Trophoblast cell (in vitro differentiated cells and primary cell): Measurements from ENCODE around the gene C1RL.

ENCODE experiments used
- DNase-seq, 2 donors: peaks; one replicate each; pipeline ENCODE4 v3.0.0-alpha.2; 2016
- H2AFZ ChIP-seq: 2 replicates; pipeline ENCODE4 v1.6.1; 2013; ENCODE audit warnings: low read length, moderate library complexity, mild to moderate bottlenecking; ENCODE audit not compliant: insufficient read depth, poor library complexity
- H2AK5ac ChIP-seq: 2 replicates; pipeline ENCODE4 v1.6.1; 2013; ENCODE audit warnings: mild to moderate bottlenecking, low read length
- H2BK120ac ChIP-seq: 2 replicates; pipeline ENCODE4 v1.6.1; 2013; ENCODE audit warnings: low read length, mild to moderate bottlenecking, moderate library complexity; ENCODE audit not compliant: insufficient read depth, poor library complexity
- H2BK12ac ChIP-seq: 2 replicates; pipeline ENCODE4 v1.6.1; 2013; ENCODE audit warnings: mild to moderate bottlenecking, low read length, moderate library complexity
- H2BK5ac ChIP-seq: 2 replicates; pipeline ENCODE4 v1.6.1; 2013; ENCODE audit warnings: low read length, low read depth, moderate library complexity, mild to moderate bottlenecking; ENCODE audit not compliant: poor library complexity
- H3K14ac ChIP-seq: 2 replicates; pipeline ENCODE4 v1.6.1; 2013; ENCODE audit warnings: mild to moderate bottlenecking, low read length
- H3K18ac ChIP-seq: 2 replicates; pipeline ENCODE4 v1.6.1; 2013; ENCODE audit warnings: mild to moderate bottlenecking, low read length
- H3K23ac ChIP-seq: 2 replicates; pipeline ENCODE4 v1.6.1; 2013; ENCODE audit warnings: low read length
- H3K27ac ChIP-seq: 2 replicates; pipeline ENCODE4 v1.5.1; 2013; ENCODE audit warnings: low read depth, mild to moderate bottlenecking, inconsistent platforms, low read length, moderate library complexity
- H3K27me3 ChIP-seq: 2 replicates; pipeline ENCODE4 v1.6.1; 2013; ENCODE audit warnings: inconsistent platforms, mild to moderate bottlenecking, low read length, moderate library complexity; ENCODE audit not compliant: insufficient read depth
- H3K36me3 ChIP-seq, 2 experiments: 1 replicate in 1 of 2; 2 replicates in 1 of 2; pipeline ENCODE4 v1.6.1; 2013; ENCODE audit warnings: low read length in 2 of 2, mild to moderate bottlenecking in 2 of 2, moderate library complexity in 1 of 2; ENCODE audit not compliant: insufficient read depth in 2 of 2, control insufficient read depth in 1 of 2
- H3K4ac ChIP-seq: 2 replicates; pipeline ENCODE4 v1.6.1; 2013; ENCODE audit warnings: low read depth, mild to moderate bottlenecking, low read length, moderate library complexity
- H3K4me1 ChIP-seq, 2 experiments: 1 replicate in 1 of 2; 2 replicates in 1 of 2; pipeline ENCODE4 v1.6.1; 2013; ENCODE audit warnings: low read length in 2 of 2, mild to moderate bottlenecking in 2 of 2, moderate library complexity in 1 of 2; ENCODE audit not compliant: insufficient read depth in 2 of 2, control insufficient read depth in 1 of 2
- H3K4me2 ChIP-seq: 2 replicates; pipeline ENCODE4 v1.6.1; 2013; ENCODE audit warnings: inconsistent platforms, mild to moderate bottlenecking, low read length, moderate library complexity
- H3K4me3 ChIP-seq: 2 replicates; pipeline ENCODE4 v1.5.1; 2013; ENCODE audit warnings: mild to moderate bottlenecking, low read depth, low read length, inconsistent platforms
- H3K79me1 ChIP-seq: one replicate; pipeline ENCODE4 v1.6.1; 2013; ENCODE audit warnings: low read length
- H3K79me2 ChIP-seq: 2 replicates; pipeline ENCODE4 v1.6.1; 2013; ENCODE audit warnings: low read length, mild to moderate bottlenecking; ENCODE audit not compliant: control insufficient read depth, insufficient read depth, poor library complexity
- H3K9ac ChIP-seq: 2 replicates; pipeline ENCODE4 v1.6.1; 2013; ENCODE audit warnings: mild to moderate bottlenecking, low read length
- H3K9me3 ChIP-seq: 2 replicates; pipeline ENCODE4 v1.6.1; 2013; ENCODE audit warnings: low read depth, mild to moderate bottlenecking, control low read depth, inconsistent platforms, low read length; ENCODE audit not compliant: insufficient read depth
- H4K12ac ChIP-seq: 2 replicates; pipeline ENCODE4 v1.6.1; 2013; ENCODE audit warnings: low read depth, mild to moderate bottlenecking, low read length, moderate library complexity
- H4K8ac ChIP-seq: 2 replicates; pipeline ENCODE4 v1.6.1; 2013; ENCODE audit warnings: low read depth, mild to moderate bottlenecking, low read length, moderate library complexity
- H4K91ac ChIP-seq: one replicate; pipeline ENCODE4 v1.6.1; 2013; ENCODE audit warnings: low read depth, mild to moderate bottlenecking, low read length, moderate library complexity
- WGBS: extraction: QIAGEN DNeasy Blood & Tissue Kit; methylation state at CpG from one replicate; pipeline ENCODE4 v1.1.7; 2013; ENCODE audit warnings: missing lambda C conversion rate; ENCODE audit not compliant: insufficient read length, insufficient coverage; ENCODE audit errors: extremely low coverage; 5-methylcytosine and 5-hydroxymethylcytosine counted together

The C1RL gene

GRCh38 chr12:7127916-7128626, 19.1 kb upstream of the C1RL start:
- Histone ChIP-seq H2BK5ac (no peak overlapping the region), H4K12ac (no peak overlapping the region), H2BK120ac (no peak overlapping the region), H2AFZ (no peak overlapping the region), H3K4me1 (peaks cover 14 to 19% of the 10 kb centered on the region in 2 experiments), H2AK5ac (no peak overlapping the region), H4K91ac (no peak overlapping the region), H4K8ac (no peak overlapping the region), H3K36me3 (no peaks in the 10 kb centered on the region), H3K23ac (no peak overlapping the region), H3K18ac (no peak overlapping the region), H3K9ac (no peak overlapping the region), H2BK12ac (no peak overlapping the region), H3K79me2 (peaks cover 2% of the 10 kb centered on the region), H3K9me3 (peaks cover 2% of the 10 kb centered on the region), H3K4me2 (no peak overlapping the region), H3K27me3 (no peaks in the 10 kb centered on the region), H3K79me1 (no peaks in the 10 kb centered on the region), H3K14ac (no peak overlapping the region), H3K4ac (no peak overlapping the region), H3K4me3 (no peak overlapping the region), H3K27ac (no peak overlapping the region)
- no CpG with 5 or more reads among the region's 17 CpGs for whole genome bisulfite sequencing
- no peak for DNase-seq

- H3K4me1 ChIP-seq = peaks cover 9 to 11% of the 10 kb centered on the region in 2 experiments
- H3K27me3 ChIP-seq = no peaks in the 10 kb centered on the region
- no peak overlapping the region for H3K27ac ChIP-seq
- no peaks in the 10 kb centered on the region for H3K79me1 ChIP-seq
- DNase-seq = no peak
- H3K9ac ChIP-seq = no peak overlapping the region
- H3K4me2 ChIP-seq = no peak overlapping the region
- H3K23ac ChIP-seq = no peak overlapping the region
- no peak overlapping the region for H2BK5ac ChIP-seq
- H4K91ac ChIP-seq = no peak overlapping the region
- H3K18ac ChIP-seq = no peak overlapping the region
- H4K12ac ChIP-seq = no peak overlapping the region
- H3K9me3 ChIP-seq = peaks cover 4% of the 10 kb centered on the region
- H2AK5ac ChIP-seq = no peak overlapping the region
- H3K4ac ChIP-seq = no peak overlapping the region
- no peak overlapping the region for H3K4me3 ChIP-seq
- peaks cover 2% of the 10 kb centered on the region for H3K79me2 ChIP-seq
- 100% methylated on average over 1 of the region's 4 CpGs for WGBS
- no peak overlapping the region for H3K14ac ChIP-seq
- no peak overlapping the region for H2BK120ac ChIP-seq
- no peak overlapping the region for H2AFZ ChIP-seq
- no peak overlapping the region for H4K8ac ChIP-seq
- no peak overlapping the region for H2BK12ac ChIP-seq
- H3K36me3 ChIP-seq = no peaks in the 10 kb centered on the region
Measured at GRCh38 chr12:7125632-7126227, 16.7 kb upstream of the C1RL start.

DNA sequence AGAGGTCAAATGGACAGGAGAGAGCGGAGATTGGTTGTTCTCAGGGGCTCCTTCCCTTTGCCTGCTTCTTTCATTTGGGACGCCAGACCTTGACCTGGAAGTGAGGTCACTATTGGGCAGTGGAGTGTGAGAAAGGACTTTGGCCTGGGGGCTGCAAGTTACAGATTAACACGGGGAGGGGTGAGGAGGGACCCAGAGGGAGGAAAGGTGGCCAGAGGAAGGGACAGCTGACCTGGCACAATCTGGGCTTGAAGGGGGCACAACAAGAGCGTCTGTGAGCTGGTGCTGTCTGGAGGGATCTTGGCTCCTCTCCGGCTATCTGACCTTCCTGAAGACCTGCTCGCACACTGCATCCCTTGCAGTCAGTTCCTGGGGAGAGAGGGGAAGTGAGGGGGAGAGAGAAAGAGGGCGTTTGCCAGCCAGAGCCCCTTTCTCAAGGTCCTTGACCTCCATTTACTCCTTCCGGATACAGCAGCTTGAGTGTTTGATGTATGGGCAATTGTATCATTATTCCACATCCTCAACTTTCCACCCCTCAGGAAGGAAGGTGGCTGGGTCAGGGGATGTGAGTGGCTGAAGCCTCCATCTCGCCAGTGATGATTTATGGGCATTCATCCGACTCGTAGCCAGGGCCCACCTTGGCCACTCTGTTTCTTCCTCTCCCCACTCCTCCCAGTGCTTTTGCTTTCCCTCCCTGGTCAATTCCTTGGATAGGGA, 14.9 kb upstream of the C1RL start:
- Histone ChIP-seq H2AK5ac (no peak overlapping the region), H4K8ac (no peak overlapping the region), H3K36me3 (no peaks in the 10 kb centered on the region), H3K79me1 (no peaks in the 10 kb centered on the region), H3K27ac (no peak overlapping the region), H3K9ac (no peak overlapping the region), H3K79me2 (no peaks in the 10 kb centered on the region), H3K18ac (no peak overlapping the region), H3K4me3 (no peak overlapping the region), H2BK120ac (no peak overlapping the region), H4K91ac (no peak overlapping the region), H3K4ac (no peak overlapping the region), H3K9me3 (peaks cover 6% of the 10 kb centered on the region), H4K12ac (no peak overlapping the region), H2BK12ac (no peak overlapping the region), H3K4me1 (peaks cover 2% of the 10 kb centered on the region in 2 experiments), H2BK5ac (no peak overlapping the region), H3K27me3 (no peaks in the 10 kb centered on the region), H3K14ac (no peak overlapping the region), H3K4me2 (no peak overlapping the region), H3K23ac (no peak overlapping the region), H2AFZ (no peak overlapping the region)
- DNase-seq = no peak
- no CpG with 5 or more reads among the region's 11 CpGs for WGBS

DNA sequence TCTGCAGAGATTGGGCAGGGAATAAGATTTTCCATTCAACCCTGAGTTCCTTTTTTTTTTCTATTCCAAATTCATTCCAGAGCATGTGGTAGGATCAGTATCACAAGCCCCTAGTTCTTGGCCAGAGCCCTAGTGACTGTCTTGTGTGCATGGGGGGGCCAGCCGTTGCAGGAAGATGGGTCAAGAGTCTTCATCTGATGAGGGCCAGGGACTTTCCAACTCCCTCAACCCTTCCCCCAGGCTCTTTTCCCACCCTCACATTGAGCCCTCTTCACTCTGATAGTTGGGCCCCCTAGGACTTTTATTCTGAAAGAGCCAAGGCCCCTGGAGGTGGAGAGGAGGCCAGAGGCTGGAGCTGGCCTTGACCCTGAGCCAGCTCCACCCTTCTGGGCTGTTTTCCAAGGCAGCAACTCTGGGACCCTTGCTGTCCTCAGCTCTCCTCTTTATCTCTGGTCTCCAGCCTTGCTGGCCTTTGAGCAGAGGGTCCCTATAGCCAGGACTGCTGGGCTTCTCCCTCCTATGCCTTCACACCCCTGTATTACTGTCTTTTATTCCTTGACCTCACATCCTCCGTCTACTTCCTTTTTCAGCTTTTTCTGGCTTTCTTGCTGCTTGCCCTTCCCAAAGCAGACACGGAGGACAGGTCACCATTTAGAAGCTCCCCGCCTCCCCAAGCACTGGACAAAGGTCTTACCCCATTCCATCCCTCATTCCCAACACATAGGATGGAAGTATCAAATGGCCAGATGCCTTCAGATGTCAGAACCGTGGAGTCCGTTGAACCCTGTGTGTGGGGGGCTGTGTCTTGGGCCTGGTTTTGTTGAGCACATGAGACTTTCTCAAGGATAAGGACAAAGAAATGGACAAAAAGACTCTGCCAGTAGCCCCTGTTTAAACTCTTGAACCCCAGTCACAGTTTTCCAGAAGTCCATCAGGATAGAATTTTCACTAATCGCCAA, 14.1 kb upstream of the C1RL start:
- no peak overlapping the region for H3K14ac ChIP-seq
- no peaks in the 10 kb centered on the region for H3K79me2 ChIP-seq
- no peak overlapping the region for H4K8ac ChIP-seq
- no peak overlapping the region for H4K12ac ChIP-seq
- H3K4me1 ChIP-seq = no peaks in the 10 kb centered on the region
- no peak overlapping the region for H2AFZ ChIP-seq
- no peak overlapping the region for H4K91ac ChIP-seq
- H3K79me1 ChIP-seq = no peaks in the 10 kb centered on the region
- H3K4me2 ChIP-seq = no peak overlapping the region
- H3K4ac ChIP-seq = no peak overlapping the region
- H3K9ac ChIP-seq = no peak overlapping the region
- no peak overlapping the region for H3K23ac ChIP-seq
- no peak overlapping the region for H2BK5ac ChIP-seq
- no peak overlapping the region for H3K4me3 ChIP-seq
- no peak overlapping the region for H2BK12ac ChIP-seq
- WGBS = no CpG with 5 or more reads among the region's 7 CpGs
- H2BK120ac ChIP-seq = no peak overlapping the region
- H3K27ac ChIP-seq = no peak overlapping the region
- no peaks in the 10 kb centered on the region for H3K27me3 ChIP-seq
- no peak for DNase-seq
- H3K36me3 ChIP-seq = no peaks in the 10 kb centered on the region
- peaks cover 6% of the 10 kb centered on the region for H3K9me3 ChIP-seq
- H3K18ac ChIP-seq = no peak overlapping the region
- H2AK5ac ChIP-seq = no peak overlapping the region
